GM21381 (cell line): Measurements from ENCODE around the gene FAM124A.
A peak's percentile ranks its signal among the peaks of the same experiment; 100 is the strongest.

Experiments used
- ATAC-seq: cut with Tn5 transposase; IDR thresholded peaks from one replicate; pipeline ENCODE4 v1.9.1; 2021; ENCODE audit warnings: mild to moderate bottlenecking, moderate library complexity; ENCODE audit not compliant: unreplicated experiment

Gene FAM124A

DNA sequence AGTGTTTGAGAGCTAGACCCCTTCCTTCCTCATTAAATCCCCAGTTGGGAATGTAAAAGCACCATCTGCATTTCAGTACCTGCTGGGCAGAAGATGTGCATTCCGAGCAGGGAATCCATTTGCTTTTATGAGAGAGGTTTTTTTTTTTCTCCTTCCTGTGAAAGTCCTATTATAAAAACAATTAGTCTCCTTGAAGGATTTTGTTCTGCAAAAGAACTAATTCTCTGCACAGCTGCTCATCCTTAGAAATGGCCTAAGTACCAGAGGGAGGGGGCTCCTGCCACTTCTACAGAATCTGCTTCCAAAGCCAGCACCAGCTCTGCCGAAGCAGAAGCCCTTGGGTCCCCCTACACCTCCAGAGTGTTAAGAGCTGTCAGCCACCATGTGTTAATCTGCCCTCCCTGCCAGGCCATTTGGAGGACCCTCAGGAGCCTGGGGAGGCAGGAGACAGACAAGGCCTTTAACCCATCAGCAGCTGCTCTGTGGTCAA is 80.9 kb downstream of the FAM124A start:
- no peak for ATAC-seq

DNA sequence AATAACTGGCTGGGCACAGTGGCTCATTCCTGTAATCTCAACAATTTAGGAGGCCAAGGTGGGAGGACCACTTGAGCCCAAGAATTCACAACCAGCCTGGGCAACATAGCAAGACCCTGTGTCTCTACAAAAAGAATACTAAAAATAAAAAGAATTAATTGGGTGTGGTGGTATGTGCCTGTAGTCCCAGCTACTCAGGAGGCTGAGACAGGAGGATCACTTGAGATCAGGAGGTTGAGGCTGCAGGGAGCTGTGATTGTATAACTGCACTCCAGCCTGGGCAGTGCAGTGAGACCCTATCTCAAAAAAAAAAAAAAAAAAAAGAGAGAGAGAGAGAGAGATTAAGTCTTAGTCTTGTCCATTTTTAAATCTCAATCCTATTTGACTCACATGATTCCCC is 81.7 kb downstream of the FAM124A start:
- ATAC-seq: no peak

- no peak for ATAC-seq
Measured at GRCh38 chr13:51305271-51305967, 83.2 kb downstream of the FAM124A start.

- no peak for ATAC-seq
Measured at GRCh38 chr13:51308781-51309180, 86.6 kb downstream of the FAM124A start.

- no peak for ATAC-seq
Measured at GRCh38 chr13:51311231-51311630, 89.0 kb downstream of the FAM124A start.

GRCh38 chr13:51311957-51312520 is 89.8 kb downstream of the FAM124A start:
- no peak for ATAC-seq

DNA sequence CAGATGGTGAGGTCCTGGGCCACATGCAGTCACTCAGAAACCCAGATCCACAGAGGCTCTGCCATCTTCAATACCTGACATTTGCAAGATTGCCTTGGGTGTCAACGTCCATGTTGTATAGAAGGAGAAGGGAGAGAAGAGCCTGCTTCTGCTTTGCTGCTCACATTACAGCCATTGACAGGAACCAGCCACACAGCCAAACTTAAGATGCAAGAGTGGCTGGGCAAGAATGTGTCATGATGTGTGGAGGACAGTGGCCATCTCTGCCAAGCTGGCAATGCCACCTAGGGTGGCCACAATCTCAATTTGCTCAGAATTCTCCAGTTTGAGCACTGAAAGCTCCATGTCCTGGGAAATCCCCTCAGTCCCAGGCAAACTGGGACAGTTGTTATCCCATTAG is 91.4 kb downstream of the FAM124A start:
- no peak for ATAC-seq

- no peak for ATAC-seq
Measured at GRCh38 chr13:51317262-51317661, 95.1 kb downstream of the FAM124A start.

DNA sequence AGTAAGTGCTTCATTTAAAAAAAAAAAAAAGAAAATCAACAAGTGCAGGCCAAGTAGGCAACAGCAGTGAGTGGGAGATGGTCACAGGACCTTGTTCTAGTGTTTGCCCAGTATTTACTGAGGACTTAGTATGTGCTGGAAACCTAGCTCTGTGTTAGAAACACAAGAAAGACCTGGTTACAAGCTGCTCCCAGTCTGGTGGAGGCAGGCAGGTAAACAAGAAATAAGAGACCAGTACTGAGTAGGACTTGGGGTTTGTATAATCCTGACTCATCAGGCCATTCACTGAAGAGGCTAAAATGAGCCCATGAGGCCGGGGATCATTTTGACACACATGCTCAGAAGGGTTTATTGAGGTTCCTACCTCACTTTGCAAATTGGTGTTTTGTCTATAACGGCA is 95.8 kb downstream of the FAM124A start:
- no peak for ATAC-seq

- no peak for ATAC-seq
Measured at GRCh38 chr13:51318876-51319275, 96.7 kb downstream of the FAM124A start.

DNA sequence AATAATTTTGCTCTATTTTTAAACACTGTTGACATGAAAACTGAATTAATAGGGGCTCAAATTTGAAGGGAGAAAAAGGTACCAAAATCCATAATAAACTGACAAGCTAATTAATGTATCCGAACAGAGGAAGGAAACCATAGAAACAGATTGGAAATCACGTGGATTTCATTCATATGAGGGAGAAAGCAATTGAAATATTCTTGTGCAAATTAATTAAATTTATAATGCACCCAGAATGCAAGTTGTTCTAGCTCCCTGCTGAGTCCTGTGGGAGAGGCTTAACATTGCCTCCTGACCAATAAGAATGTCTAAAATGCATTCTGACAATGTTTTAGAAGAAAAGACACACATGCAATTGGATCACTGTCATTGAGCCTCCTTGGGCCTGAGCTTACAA is 99.6 kb downstream of the FAM124A start:
- no peak for ATAC-seq

DNA sequence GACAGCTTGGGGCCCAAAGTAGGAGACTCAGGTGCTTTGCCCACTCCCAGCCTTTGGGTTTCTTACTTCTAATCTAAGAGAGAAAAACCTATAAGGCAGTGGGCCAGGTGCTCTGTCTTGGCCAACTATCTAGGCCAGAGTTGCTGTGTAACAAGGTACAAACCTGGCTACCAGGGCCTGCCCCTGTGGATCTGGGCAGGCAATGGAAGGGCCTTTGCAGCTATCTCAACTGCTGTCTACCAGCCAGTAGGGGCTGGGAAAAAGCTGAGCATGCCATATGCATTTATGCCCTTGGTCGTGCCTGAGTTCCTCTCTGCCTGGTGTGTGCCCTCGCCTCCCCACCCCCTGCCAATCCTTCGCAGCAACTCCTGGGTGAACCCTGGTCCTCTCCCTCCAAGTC is 100.6 kb downstream of the FAM124A start:
- ATAC-seq: no peak

DNA sequence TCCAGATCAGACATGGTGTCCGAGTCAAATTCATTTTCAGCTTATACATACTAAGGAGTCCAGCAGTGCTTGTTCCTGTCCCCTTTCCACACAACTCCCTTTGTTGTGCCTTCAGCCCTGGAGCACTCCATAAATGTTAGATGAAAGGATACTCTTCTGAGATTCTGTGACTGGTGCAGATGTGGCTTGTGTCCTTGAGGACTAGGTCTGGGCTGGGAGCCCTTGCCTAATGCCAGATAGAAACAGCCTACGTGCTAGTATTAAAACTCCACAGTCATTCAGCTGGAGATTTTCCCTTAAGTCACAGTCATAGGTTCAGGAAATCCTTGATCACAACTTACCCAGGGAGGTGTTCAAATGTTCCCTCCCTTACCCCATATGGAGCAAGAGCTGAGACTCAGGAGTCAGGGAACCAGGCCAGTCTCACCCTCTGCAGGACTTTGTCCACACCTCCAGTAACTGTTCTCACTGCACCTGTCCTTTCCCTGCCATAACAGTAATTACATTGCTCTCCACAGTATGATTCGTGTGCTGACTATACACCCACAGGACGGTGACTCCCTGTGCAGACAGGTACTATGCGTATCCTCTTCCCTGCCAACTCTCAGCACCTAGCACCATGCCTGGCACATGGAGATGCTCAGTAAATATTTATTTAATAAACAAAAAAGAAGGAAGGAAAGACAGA is 101.8 kb downstream of the FAM124A start:
- no peak for ATAC-seq

GRCh38 chr13:51324714-51325420 is 102.7 kb downstream of the FAM124A start:
- peak; percentile 58 for ATAC-seq

DNA sequence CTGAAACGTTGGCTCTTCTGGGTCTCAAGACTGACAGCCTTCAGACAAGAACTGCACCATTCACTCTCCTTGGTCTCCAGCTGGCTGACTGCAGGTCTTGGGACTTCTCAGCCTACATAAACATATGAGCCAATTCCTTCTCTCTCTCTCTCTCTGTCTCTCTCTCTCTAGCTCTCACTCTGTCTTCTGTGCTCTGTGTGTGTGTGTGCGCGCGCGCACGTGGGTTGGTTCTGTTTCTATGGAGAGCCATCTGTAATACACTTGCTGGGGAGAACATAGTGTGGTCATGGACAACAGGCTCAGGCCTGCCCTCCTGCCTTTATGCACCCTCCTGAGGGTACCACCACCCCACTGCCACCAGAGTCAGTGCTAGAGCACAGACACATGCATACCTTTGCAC is 103.6 kb downstream of the FAM124A start:
- no peak for ATAC-seq

GRCh38 chr13:51326777-51327176 is 104.6 kb downstream of the FAM124A start:
- no peak for ATAC-seq

DNA sequence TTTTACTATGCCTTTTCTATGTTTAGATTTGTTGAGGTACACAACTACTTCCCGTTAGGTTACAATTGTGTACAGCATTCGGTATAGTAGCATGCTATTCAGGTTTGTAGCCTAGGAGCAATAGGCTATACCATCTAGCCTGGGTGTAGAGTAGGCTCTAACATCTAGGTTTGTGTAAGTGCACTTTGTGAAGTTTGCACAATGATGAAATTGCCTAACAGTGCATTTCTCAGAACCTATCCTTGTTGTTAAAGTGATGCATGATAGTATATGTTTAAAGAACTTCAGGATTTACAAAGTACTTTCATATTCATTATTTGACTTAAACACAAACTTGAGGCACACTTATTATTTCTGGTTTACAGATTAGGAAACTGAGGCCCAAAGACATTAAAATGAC is 105.8 kb downstream of the FAM124A start:
- ATAC-seq: no peak

GRCh38 chr13:51328488-51328887 is 106.3 kb downstream of the FAM124A start:
- ATAC-seq: no peak

DNA sequence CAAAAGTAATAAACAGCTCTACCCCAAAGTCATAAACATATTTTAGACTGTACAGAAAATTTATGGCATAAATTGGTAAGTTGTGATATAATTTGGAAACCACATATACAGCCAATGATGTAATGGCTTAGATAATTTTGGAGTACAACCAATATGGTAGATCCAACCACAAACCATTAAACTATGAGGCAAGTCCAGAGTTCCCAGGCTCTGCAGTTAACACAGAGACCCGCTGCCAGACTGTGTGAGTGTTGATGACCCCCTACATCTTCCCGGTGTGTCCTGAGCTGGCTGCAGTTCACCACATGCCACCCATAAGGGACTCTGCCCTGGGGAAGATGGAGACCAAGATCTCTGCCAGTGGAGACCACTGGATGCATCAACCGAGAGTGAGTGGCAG is 107.4 kb downstream of the FAM124A start:
- ATAC-seq: no peak

DNA sequence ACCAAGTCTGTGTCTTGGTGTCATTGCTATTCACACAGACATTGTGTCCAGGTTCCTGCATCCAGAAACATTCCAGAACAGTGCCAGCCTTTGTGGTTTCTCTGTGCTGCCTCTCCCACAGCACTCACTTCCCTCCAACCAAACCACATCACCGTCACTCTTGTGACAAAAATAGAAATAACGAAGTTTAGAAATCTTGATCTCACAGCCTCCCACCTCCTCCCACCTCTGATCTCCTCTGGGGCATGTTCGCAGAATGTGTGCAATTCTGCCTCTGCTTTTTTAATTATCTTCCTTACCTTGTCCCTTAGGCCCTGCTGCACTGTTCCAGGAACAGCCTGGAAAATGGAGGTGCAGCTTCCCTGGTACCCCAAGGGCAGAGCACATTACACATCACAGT is 108.6 kb downstream of the FAM124A start:
- no peak for ATAC-seq

- no peak for ATAC-seq
Measured at GRCh38 chr13:51331354-51331861, 109.2 kb downstream of the FAM124A start.
